ENCODE results near the gene SPHK1. TPM values are rescaled to one million over a fixed set of nuclear protein-coding genes. Genes with fewer than 3 reads are reported as not detected.

Gene SPHK1
- total RNA-seq, 2 donors from 2014 or later = 6.4 to 16.8 TPM

GRCh38 chr17:76394166-76394565 is 9.8 kb downstream of the SPHK1 start:
- no peaks in the 10 kb centered on the region for H3K4me1 ChIP-seq
- peaks cover 78% of the 10 kb centered on the region for H3K36me3 ChIP-seq
- H3K27ac ChIP-seq = no peak overlapping the region
- no peaks in the 10 kb centered on the region for H3K27me3 ChIP-seq
- no peak overlapping the region for H3K4me3 ChIP-seq
- H3K9me3 ChIP-seq = no peaks in the 10 kb centered on the region
- no peak for DNase-seq (ENCODE audit: low spot score)
- TF ChIP-seq CTCF (IDR thresholded peaks at IDR 0.05) = no peak

- H3K4me3 ChIP-seq = no peak overlapping the region
- no peaks in the 10 kb centered on the region for H3K9me3 ChIP-seq
- H3K36me3 ChIP-seq = peaks cover 89% of the 10 kb centered on the region
- no peak for DNase-seq (ENCODE audit: low spot score)
- H3K27ac ChIP-seq = no peak overlapping the region
- TF ChIP-seq CTCF (IDR thresholded peaks at IDR 0.05) = no peak
- H3K4me1 ChIP-seq = no peaks in the 10 kb centered on the region
- no peaks in the 10 kb centered on the region for H3K27me3 ChIP-seq
Observed at GRCh38 chr17:76395980-76396379, 11.6 kb downstream of the SPHK1 start.

- no peaks in the 10 kb centered on the region for H3K27me3 ChIP-seq
- no peaks in the 10 kb centered on the region for H3K9me3 ChIP-seq
- H3K4me3 ChIP-seq = no peak overlapping the region
- no peak for TF ChIP-seq CTCF (IDR thresholded peaks at IDR 0.05)
- H3K4me1 ChIP-seq = no peaks in the 10 kb centered on the region
- H3K36me3 ChIP-seq = peaks cover 88% of the 10 kb centered on the region
- no peak overlapping the region for H3K27ac ChIP-seq
- no peak for DNase-seq (ENCODE audit: low spot score)
Observed at GRCh38 chr17:76397184-76397583, 12.8 kb downstream of the SPHK1 start.

GRCh38 chr17:76397687-76398522 is 13.5 kb downstream of the SPHK1 start:
- H3K9me3 ChIP-seq = no peaks in the 10 kb centered on the region
- peak; percentile 94 for DNase-seq (ENCODE audit: low spot score)
- H3K36me3 ChIP-seq = peaks cover 91% of the 10 kb centered on the region
- H3K4me3 ChIP-seq = no peak overlapping the region
- no peaks in the 10 kb centered on the region for H3K4me1 ChIP-seq
- no peak overlapping the region for H3K27ac ChIP-seq
- TF ChIP-seq CTCF (IDR thresholded peaks at IDR 0.05) = peak; percentile 97 to 99
- H3K27me3 ChIP-seq = no peaks in the 10 kb centered on the region

- no peaks in the 10 kb centered on the region for H3K9me3 ChIP-seq
- H3K4me3 ChIP-seq = no peak overlapping the region
- no peaks in the 10 kb centered on the region for H3K27me3 ChIP-seq
- DNase-seq (ENCODE audit: low spot score) = no peak
- no peak overlapping the region for H3K27ac ChIP-seq
- peaks cover 88% of the 10 kb centered on the region for H3K36me3 ChIP-seq
- no peaks in the 10 kb centered on the region for H3K4me1 ChIP-seq
- TF ChIP-seq CTCF (IDR thresholded peaks at IDR 0.05) = no peak
Observed at GRCh38 chr17:76398523-76399174, 14.2 kb downstream of the SPHK1 start.

Data from right atrium auricular region (tissue), 2 donors.